ENCODE data around the gene ELK4. TPM values are rescaled to one million over a fixed set of nuclear protein-coding genes. Genes with fewer than 3 reads are reported as not detected.

The ELK4 gene
- total and polyA plus RNA-seq, 5 donors from 2014 or later, result 3.5 to 106 (median 4.7) TPM

GRCh38 chr1:205598841-205599668 is 32.8 kb downstream of the ELK4 start:
- Mint-ChIP-seq H3K4me3 (no peak overlapping the region), H3K27me3 (no peaks in the 10 kb centered on the region), H3K9me3 (no peaks in the 10 kb centered on the region), H3K27ac (peak overlapping the region in 2 of 3 donors; percentile 39 to 52), H3K36me3 (peaks cover 35% of the 10 kb centered on the region), H3K4me1 (peaks cover 5 to 32% (median 11%) of the 10 kb centered on the region in 4 donors)
- no peak overlapping the region for H3K4me3 ChIP-seq (ENCODE audit: low read depth, low read length)
- H3K27ac ChIP-seq (ENCODE audit: insufficient read depth, low read length, poor library complexity, severe bottlenecking), result no peak overlapping the region
- no peak for DNase-seq
- no peaks in the 10 kb centered on the region for H3K9me3 ChIP-seq (ENCODE audit: control insufficient read depth in 2 of 2, low read length in 2 of 2)
- H3K4me1 ChIP-seq (ENCODE audit: control insufficient read depth, insufficient read depth, low read length, poor library complexity, severe bottlenecking), result peaks cover 5% of the 10 kb centered on the region
- no peak for ATAC-seq (ENCODE audit: low read depth in 2 of 2)
- peaks cover 35% of the 10 kb centered on the region for H3K36me3 ChIP-seq (ENCODE audit: control insufficient read depth, insufficient read depth, low read length)
- no peaks in the 10 kb centered on the region for H3K27me3 ChIP-seq (ENCODE audit: control insufficient read depth, insufficient read depth, low read length)

GRCh38 chr1:205597691-205598314 is 34.0 kb downstream of the ELK4 start:
- Histone ChIP-seq H3K4me3 (ENCODE audit: low read depth, low read length) (no peak overlapping the region), H3K36me3 (ENCODE audit: control insufficient read depth, insufficient read depth, low read length) (peaks cover 30% of the 10 kb centered on the region), H3K9me3 (ENCODE audit: control insufficient read depth in 2 of 2, low read length in 2 of 2) (no peaks in the 10 kb centered on the region), H3K4me1 (ENCODE audit: control insufficient read depth, insufficient read depth, low read length, poor library complexity, severe bottlenecking) (peaks cover 14% of the 10 kb centered on the region), H3K27me3 (ENCODE audit: control insufficient read depth, insufficient read depth, low read length) (no peaks in the 10 kb centered on the region), H3K27ac (ENCODE audit: insufficient read depth, low read length, poor library complexity, severe bottlenecking) (no peak overlapping the region)
- peaks cover 5 to 40% (median 16%) of the 10 kb centered on the region in 4 donors for H3K4me1 Mint-ChIP-seq
- no peak overlapping the region for H3K4me3 Mint-ChIP-seq
- peak overlapping the region in 1 of 3 donors; percentile 20 for H3K27ac Mint-ChIP-seq
- no peaks in the 10 kb centered on the region for H3K27me3 Mint-ChIP-seq
- ATAC-seq (ENCODE audit: low read depth in 2 of 2) (no peak), DNase-seq (no peak)
- H3K36me3 Mint-ChIP-seq, result peaks cover 28% of the 10 kb centered on the region
- no peaks in the 10 kb centered on the region for H3K9me3 Mint-ChIP-seq

GRCh38 chr1:205596876-205597275 is 34.9 kb downstream of the ELK4 start:
- no peaks in the 10 kb centered on the region for H3K9me3 ChIP-seq (ENCODE audit: control insufficient read depth in 2 of 2, low read length in 2 of 2)
- peaks cover 25% of the 10 kb centered on the region for H3K36me3 Mint-ChIP-seq
- H3K9me3 Mint-ChIP-seq, result no peaks in the 10 kb centered on the region
- ATAC-seq (ENCODE audit: low read depth in 2 of 2) (no peak), DNase-seq (no peak)
- H3K27me3 ChIP-seq (ENCODE audit: control insufficient read depth, insufficient read depth, low read length), result no peaks in the 10 kb centered on the region
- peak overlapping the region in 1 of 3 donors; percentile 73 for H3K27ac Mint-ChIP-seq
- peaks cover 30% of the 10 kb centered on the region for H3K36me3 ChIP-seq (ENCODE audit: control insufficient read depth, insufficient read depth, low read length)
- H3K27me3 Mint-ChIP-seq, result no peaks in the 10 kb centered on the region
- H3K4me3 ChIP-seq (ENCODE audit: low read depth, low read length), result no peak overlapping the region
- peak overlapping the region in 1 of 4 donors; percentile 40 for H3K4me3 Mint-ChIP-seq
- H3K4me1 Mint-ChIP-seq, result peaks cover 5 to 48% (median 20%) of the 10 kb centered on the region in 4 donors
- H3K4me1 ChIP-seq (ENCODE audit: control insufficient read depth, insufficient read depth, low read length, poor library complexity, severe bottlenecking), result peaks cover 23% of the 10 kb centered on the region
- H3K27ac ChIP-seq (ENCODE audit: insufficient read depth, low read length, poor library complexity, severe bottlenecking), result no peak overlapping the region

- H3K27ac ChIP-seq (ENCODE audit: insufficient read depth, low read length, poor library complexity, severe bottlenecking), result peak overlapping the region; percentile 17
- H3K36me3 ChIP-seq (ENCODE audit: control insufficient read depth, insufficient read depth, low read length), result peaks cover 28% of the 10 kb centered on the region
- ATAC-seq (ENCODE audit: low read depth in 2 of 2), result no peak
- DNase-seq, result no peak
- Mint-ChIP-seq H3K27ac (peak overlapping the region; percentile 27 to 95 (median 74)), H3K9me3 (no peaks in the 10 kb centered on the region), H3K36me3 (peaks cover 25% of the 10 kb centered on the region), H3K4me3 (peak overlapping the region in 2 of 4 donors; percentile 5 to 40), H3K4me1 (peaks cover 7 to 56% (median 24%) of the 10 kb centered on the region in 4 donors), H3K27me3 (peaks cover 4% of the 10 kb centered on the region)
- H3K27me3 ChIP-seq (ENCODE audit: control insufficient read depth, insufficient read depth, low read length), result no peaks in the 10 kb centered on the region
- H3K4me1 ChIP-seq (ENCODE audit: control insufficient read depth, insufficient read depth, low read length, poor library complexity, severe bottlenecking), result peaks cover 27% of the 10 kb centered on the region
- H3K9me3 ChIP-seq (ENCODE audit: control insufficient read depth in 2 of 2, low read length in 2 of 2), result no peaks in the 10 kb centered on the region
- no peak overlapping the region for H3K4me3 ChIP-seq (ENCODE audit: low read depth, low read length)
Observed at GRCh38 chr1:205595861-205596260, 36.0 kb downstream of the ELK4 start.

GRCh38 chr1:205595435-205595834 is 36.4 kb downstream of the ELK4 start:
- H3K9me3 Mint-ChIP-seq, result no peaks in the 10 kb centered on the region
- peaks cover 4% of the 10 kb centered on the region for H3K27me3 Mint-ChIP-seq
- Histone ChIP-seq H3K27me3 (ENCODE audit: control insufficient read depth, insufficient read depth, low read length) (no peaks in the 10 kb centered on the region), H3K9me3 (ENCODE audit: control insufficient read depth in 2 of 2, low read length in 2 of 2) (no peaks in the 10 kb centered on the region), H3K4me1 (ENCODE audit: control insufficient read depth, insufficient read depth, low read length, poor library complexity, severe bottlenecking) (peaks cover 27% of the 10 kb centered on the region), H3K27ac (ENCODE audit: insufficient read depth, low read length, poor library complexity, severe bottlenecking) (peak overlapping the region; percentile 17), H3K4me3 (ENCODE audit: low read depth, low read length) (no peak overlapping the region), H3K36me3 (ENCODE audit: control insufficient read depth, insufficient read depth, low read length) (peaks cover 24% of the 10 kb centered on the region)
- peak overlapping the region; percentile 37 to 97 (median 74) for H3K27ac Mint-ChIP-seq
- DNase-seq (no peak), ATAC-seq (ENCODE audit: low read depth in 2 of 2) (no peak)
- H3K4me1 Mint-ChIP-seq, result peaks cover 3 to 56% (median 22%) of the 10 kb centered on the region in 4 donors
- no peak overlapping the region for H3K4me3 Mint-ChIP-seq
- H3K36me3 Mint-ChIP-seq, result peaks cover 25% of the 10 kb centered on the region

- peak overlapping the region; percentile 68 to 97 (median 74) for H3K27ac Mint-ChIP-seq
- ATAC-seq (ENCODE audit: low read depth in 2 of 2) (no peak), DNase-seq (no peak)
- H3K36me3 Mint-ChIP-seq, result peaks cover 24% of the 10 kb centered on the region
- H3K36me3 ChIP-seq (ENCODE audit: control insufficient read depth, insufficient read depth, low read length), result peaks cover 20% of the 10 kb centered on the region
- H3K4me3 ChIP-seq (ENCODE audit: low read depth, low read length), result no peak overlapping the region
- H3K4me1 ChIP-seq (ENCODE audit: control insufficient read depth, insufficient read depth, low read length, poor library complexity, severe bottlenecking), result peaks cover 24% of the 10 kb centered on the region
- no peaks in the 10 kb centered on the region for H3K27me3 ChIP-seq (ENCODE audit: control insufficient read depth, insufficient read depth, low read length)
- peaks cover 4% of the 10 kb centered on the region for H3K27me3 Mint-ChIP-seq
- no peaks in the 10 kb centered on the region for H3K9me3 Mint-ChIP-seq
- H3K4me1 Mint-ChIP-seq, result peaks cover 3 to 50% (median 22%) of the 10 kb centered on the region in 4 donors
- H3K9me3 ChIP-seq (ENCODE audit: control insufficient read depth in 2 of 2, low read length in 2 of 2), result no peaks in the 10 kb centered on the region
- no peak overlapping the region for H3K4me3 Mint-ChIP-seq
- H3K27ac ChIP-seq (ENCODE audit: insufficient read depth, low read length, poor library complexity, severe bottlenecking), result no peak overlapping the region
Observed at GRCh38 chr1:205594846-205595245, 37.0 kb downstream of the ELK4 start.

- Mint-ChIP-seq H3K36me3 (peaks cover 19% of the 10 kb centered on the region), H3K4me1 (peaks cover 3 to 48% (median 22%) of the 10 kb centered on the region in 4 donors), H3K9me3 (no peaks in the 10 kb centered on the region), H3K27ac (peak overlapping the region; percentile 93 to 96 (median 93)), H3K4me3 (peak overlapping the region in 3 of 4 donors; percentile 78 to 85 (median 84)), H3K27me3 (peaks cover 4% of the 10 kb centered on the region)
- H3K4me1 ChIP-seq (ENCODE audit: control insufficient read depth, insufficient read depth, low read length, poor library complexity, severe bottlenecking), result peaks cover 24% of the 10 kb centered on the region
- H3K36me3 ChIP-seq (ENCODE audit: control insufficient read depth, insufficient read depth, low read length), result peaks cover 11% of the 10 kb centered on the region
- peak overlapping the region; percentile 16 for H3K4me3 ChIP-seq (ENCODE audit: low read depth, low read length)
- no peak for ATAC-seq (ENCODE audit: low read depth in 2 of 2)
- no peaks in the 10 kb centered on the region for H3K27me3 ChIP-seq (ENCODE audit: control insufficient read depth, insufficient read depth, low read length)
- no peak for DNase-seq
- H3K27ac ChIP-seq (ENCODE audit: insufficient read depth, low read length, poor library complexity, severe bottlenecking), result peak overlapping the region; percentile 67
- no peaks in the 10 kb centered on the region for H3K9me3 ChIP-seq (ENCODE audit: control insufficient read depth in 2 of 2, low read length in 2 of 2)
Observed at GRCh38 chr1:205593967-205594366, 37.8 kb downstream of the ELK4 start.

Measured in CD4-positive, CD25-positive, alpha-beta regulatory T cell (primary cell).